Right lobe of liver (tissue), 4 donors: ENCODE measurements around the gene RCL1.

Experiments used
- CTCF ChIP-seq, 4 donors: fragments of 200-600 bp in 3 of 4; fragments of 450-650 bp in 1 of 4; IDR thresholded peaks; one replicate each; pipeline versions ENCODE4 v1.5.1 to v1.8.0; 2016 to 2022; ENCODE audit warnings: antibody characterized with exemption in 4 of 4, mild to moderate bottlenecking in 2 of 4
- POLR2A ChIP-seq: fragments of 450-650 bp; IDR thresholded peaks from one replicate; pipeline ENCODE4 v1.6.1; 2017; ENCODE audit warnings: antibody characterized with exemption, mild to moderate bottlenecking
- donor health status: DM: no; HTN: no; CAD: no.
- donor health status: DM: no; HTN: no; CAD: no.
- donor health status: DM: no; HTN: yes; CAD: no.

GRCh38 chr9:4840018-4840417, 47.3 kb downstream of the RCL1 start:
- no peak for TF ChIP-seq POLR2A
- no peak for TF ChIP-seq CTCF (IDR thresholded peaks at IDR 0.05)
